Endothelial cell of umbilical vein (primary cell): ENCODE measurements around the gene PCGF3. TPM values are rescaled to one million over a fixed set of nuclear protein-coding genes. Genes with fewer than 3 reads are reported as not detected.

Experiments used
- BruUV-seq: library from RNA; stranded (reverse); fragments of 400-500 nt; replicated peaks from 2 replicates; lab custom pipeline; 2021; lab: Mats Ljungman, UMichigan
- CTCF ChIA-PET: fragments of 300-600, 350-600 bp; sonication (Branson Sonifier 250); formaldehyde crosslinking; loops from one replicate; lab custom pipeline; 2021; ENCODE audit warnings: antibody characterized with exemption, inconsistent platforms; lab: Charles Lee
- POLR2A ChIA-PET: fragments of 300-600, 350-600 bp; sonication (Branson Sonifier 250); formaldehyde crosslinking; loops from one replicate; lab custom pipeline; 2021; ENCODE audit warnings: antibody characterized with exemption, inconsistent platforms; lab: Charles Lee
- DNase-seq: peaks from one replicate; pipeline ENCODE4 v3.0.0-alpha.2; 2011; ENCODE audit warnings: low read depth, low spot score
- FAIRE-seq: peaks from 2 replicates; lab custom pipeline; 2011; peaks lifted over from hg19 to GRCh38; lab: Jason Lieb, UNC
- H2AFZ ChIP-seq: 2 replicates; pipeline ENCODE4 v1.6.0; 2012; ENCODE audit warnings: low read depth, low read length, control low read depth, inconsistent platforms
- H3K27ac ChIP-seq: 2 replicates; pipeline ENCODE4 v1.5.1; 2011; ENCODE audit warnings: low read depth, mild to moderate bottlenecking, control low read depth, low read length, moderate library complexity; ENCODE audit not compliant: insufficient read depth
- H3K27me3 ChIP-seq, 2 experiments: 2 replicates each; pipeline versions ENCODE4 v1.6.0 to v1.6.1; 2011; ENCODE audit warnings: low read length in 2 of 2, mixed read lengths in 1 of 2; ENCODE audit not compliant: control insufficient read depth in 2 of 2, insufficient read depth in 2 of 2
- H3K36me3 ChIP-seq, 2 experiments: 2 replicates in 1 of 2; 3 replicates in 1 of 2; pipeline ENCODE4 v1.5.1; 2011; ENCODE audit warnings: low read length in 2 of 2, mild to moderate bottlenecking in 1 of 2, moderate library complexity in 1 of 2; ENCODE audit not compliant: control insufficient read depth in 2 of 2, insufficient read depth in 2 of 2; ENCODE audit errors: extremely low read depth in 1 of 2
- H3K4me1 ChIP-seq: 3 replicates; pipeline ENCODE4 v1.5.1; 2011; ENCODE audit warnings: mild to moderate bottlenecking, low read length; ENCODE audit not compliant: control insufficient read depth, insufficient read depth; ENCODE audit errors: extremely low read depth
- H3K4me2 ChIP-seq: 2 replicates; pipeline ENCODE4 v1.6.1; 2011; ENCODE audit warnings: low read length, control low read depth, mixed read lengths; ENCODE audit not compliant: insufficient read depth
- H3K4me3 ChIP-seq, 3 experiments: fragments of 200-600 bp in 1 of 3; sonication (generic), shearing (Covaris generic) in 1 of 3; replicated peaks in 1 of 3; 2 replicates each; pipeline ENCODE4 v1.5.1; 2011 to 2016; ENCODE audit warnings: control low read depth in 3 of 3, low read length in 3 of 3, mild to moderate bottlenecking in 2 of 3, inconsistent platforms in 1 of 3, low read depth in 1 of 3, moderate library complexity in 1 of 3; ENCODE audit not compliant: insufficient read depth in 1 of 3
- H3K79me2 ChIP-seq: 2 replicates; pipeline ENCODE4 v1.6.0; 2012; ENCODE audit warnings: low read length, inconsistent platforms; ENCODE audit not compliant: control insufficient read depth, insufficient read depth
- H3K9ac ChIP-seq: replicated peaks from 2 replicates; pipeline ENCODE3; 2011; ENCODE audit warnings: low read length, control low read depth; ENCODE audit not compliant: insufficient read depth; ENCODE audit errors: extremely low read depth
- H3K9me1 ChIP-seq: replicated peaks from 3 replicates; pipeline ENCODE4 v1.6.0; 2011; ENCODE audit warnings: mild to moderate bottlenecking, low read length; ENCODE audit not compliant: control insufficient read depth, insufficient read depth; ENCODE audit errors: extremely low read depth
- H3K9me3 ChIP-seq: replicated peaks from 2 replicates; pipeline ENCODE4 v1.5.1; 2012; ENCODE audit warnings: low read length, inconsistent platforms; ENCODE audit not compliant: control insufficient read depth, insufficient read depth
- H4K20me1 ChIP-seq: replicated peaks from 2 replicates; pipeline ENCODE3; 2011; ENCODE audit warnings: mild to moderate bottlenecking, low read length; ENCODE audit not compliant: control insufficient read depth, insufficient read depth; ENCODE audit errors: extremely low read depth
- EZH2 ChIP-seq: IDR thresholded peaks from 2 replicates; pipeline ENCODE4 v1.6.1; 2012; ENCODE audit warnings: borderline replicate concordance, low read depth, mild to moderate bottlenecking, moderate library complexity, low read length, inconsistent platforms; ENCODE audit not compliant: severe bottlenecking
- FOS ChIP-seq: IDR thresholded peaks from 2 replicates; pipeline ENCODE4 v1.6.1; 2011; ENCODE audit warnings: mild to moderate bottlenecking, low read length, moderate library complexity, borderline replicate concordance; ENCODE audit not compliant: insufficient read depth
- GATA2 ChIP-seq: IDR thresholded peaks from 2 replicates; pipeline ENCODE4 v1.7.0; 2011; ENCODE audit warnings: low read depth, mild to moderate bottlenecking, moderate library complexity, mixed read lengths, low read length; ENCODE audit not compliant: insufficient read length, insufficient read depth
- JUN ChIP-seq: IDR thresholded peaks from 2 replicates; pipeline ENCODE4 v1.6.1; 2011; ENCODE audit warnings: borderline replicate concordance, low read depth; ENCODE audit not compliant: insufficient read length, insufficient read depth
- MAX ChIP-seq: IDR thresholded peaks from 2 replicates; pipeline ENCODE4 v1.6.1; 2011; ENCODE audit not compliant: insufficient read depth, insufficient read length
- MYC ChIP-seq: IDR thresholded peaks from one replicate; pipeline ENCODE4 v1.6.1; 2011; ENCODE audit warnings: mild to moderate bottlenecking, low read depth, low read length
- POLR2A ChIP-seq: IDR thresholded peaks from 2 replicates; pipeline ENCODE4 v1.6.1; 2012; ENCODE audit warnings: low read depth, mild to moderate bottlenecking, control low read depth, low read length
- dilution Hi-C: fragments of 300-500 bp; cut with MboI; formaldehyde crosslinking; loops from one replicate; pipeline ENCODE4 v1.15.0; 2019; ENCODE audit warnings: low sequenced_read_pairs; ENCODE audit not compliant: extremely low pct_ligation_motif_present
- intact Hi-C: fragments of 100-400 bp; cut with micrococcal nuclease; formaldehyde crosslinking; loops from one replicate; pipeline ENCODE4 v1.10.0; 2022
- polyA plus RNA-seq, 4 experiments: library from polyadenylated mRNA; depleted of rRNA in 3 of 4; stranded (reverse) in 3 of 4; unstranded in 1 of 4; fragments of >200 nt; gene quantifications; 2 replicates each; pipeline versions ENCODE4 v1.2.1 to v1.2.3, GENCODE V29; 2011 to 2012; ENCODE audit warnings: missing spikeins in 1 of 4
- total RNA-seq: library from RNA; stranded (reverse); gene quantifications from 2 replicates; pipeline ENCODE4 v1.2.3, GENCODE V29; 2021
- TF ChIP-seq, protein P1 (sequence below), 2 donors: IDR thresholded peaks; 1 replicate in 1 of 2; 2 replicates in 1 of 2; pipeline ENCODE4 v1.5.1; 2011; ENCODE audit warnings: low read length in 2 of 2, mild to moderate bottlenecking in 2 of 2, moderate library complexity in 2 of 2, control low read depth in 1 of 2, inconsistent platforms in 1 of 2, low read depth in 1 of 2; ENCODE audit not compliant: insufficient read depth in 1 of 2; ENCODE audit errors: extremely low read depth in 1 of 2

Gene PCGF3
- total and polyA plus RNA-seq, 2 donors (not counting 3 experiments of a cell fraction or from before 2014, with no cell fraction given): 70.2 to 91.8 TPM

- Histone ChIP-seq H3K79me2 (no peaks in the 10 kb centered on the region), H3K4me3 (no peak overlapping the region), H3K36me3 (peaks cover 6% of the 10 kb centered on the region in 2 experiments), H3K4me1 (no peaks in the 10 kb centered on the region), H3K27me3 (peaks cover 0 to 5% of the 10 kb centered on the region in 2 experiments), H4K20me1 (no peaks in the 10 kb centered on the region), H3K4me2 (no peak overlapping the region), H3K9me1 (no peaks in the 10 kb centered on the region), H3K27ac (no peak overlapping the region), H3K9ac (no peak overlapping the region), H2AFZ (no peak overlapping the region), H3K9me3 (no peaks in the 10 kb centered on the region)
- CTCF ChIA-PET: no interaction called here
- TF ChIP-seq MAX (no peak), EZH2 (no peak), JUN (no peak), MYC (no peak), GATA2 (no peak), FOS (no peak), POLR2A (no peak)
- TF ChIP-seq, protein P1, sequence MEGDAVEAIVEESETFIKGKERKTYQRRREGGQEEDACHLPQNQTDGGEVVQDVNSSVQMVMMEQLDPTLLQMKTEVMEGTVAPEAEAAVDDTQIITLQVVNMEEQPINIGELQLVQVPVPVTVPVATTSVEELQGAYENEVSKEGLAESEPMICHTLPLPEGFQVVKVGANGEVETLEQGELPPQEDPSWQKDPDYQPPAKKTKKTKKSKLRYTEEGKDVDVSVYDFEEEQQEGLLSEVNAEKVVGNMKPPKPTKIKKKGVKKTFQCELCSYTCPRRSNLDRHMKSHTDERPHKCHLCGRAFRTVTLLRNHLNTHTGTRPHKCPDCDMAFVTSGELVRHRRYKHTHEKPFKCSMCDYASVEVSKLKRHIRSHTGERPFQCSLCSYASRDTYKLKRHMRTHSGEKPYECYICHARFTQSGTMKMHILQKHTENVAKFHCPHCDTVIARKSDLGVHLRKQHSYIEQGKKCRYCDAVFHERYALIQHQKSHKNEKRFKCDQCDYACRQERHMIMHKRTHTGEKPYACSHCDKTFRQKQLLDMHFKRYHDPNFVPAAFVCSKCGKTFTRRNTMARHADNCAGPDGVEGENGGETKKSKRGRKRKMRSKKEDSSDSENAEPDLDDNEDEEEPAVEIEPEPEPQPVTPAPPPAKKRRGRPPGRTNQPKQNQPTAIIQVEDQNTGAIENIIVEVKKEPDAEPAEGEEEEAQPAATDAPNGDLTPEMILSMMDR (IDR thresholded peaks at IDR 0.05; ENCODE audit: extremely low read depth in 1 of 2, insufficient read depth in 1 of 2, low read depth in 1 of 2, low read length in 2 of 2): no peak
- dilution Hi-C loops: no loop called here
- no TSS peak for BruUV-seq
- DNase-seq (no peak), FAIRE-seq (no peak)
- POLR2A ChIA-PET: no interaction called here
- intact Hi-C loops: no loop called here
Measured at GRCh38 chr4:666822-667544, 38.6 kb upstream of the PCGF3 start.
